CD4-positive, alpha-beta memory T cell (primary cell): ENCODE measurements around the gene ZNF23. TPM values are rescaled to one million over a fixed set of nuclear protein-coding genes. Genes with fewer than 3 reads are reported as not detected.
A peak's percentile ranks its signal among the peaks of the same experiment; 100 is the strongest.

Source experiments
- CTCF ChIA-PET: fragments of 350-600 bp; sonication (Branson Sonifier 250); formaldehyde crosslinking; loops from one replicate; lab custom pipeline; 2021; ENCODE audit warnings: inconsistent platforms; ENCODE audit not compliant: partially characterized antibody; lab: Charles Lee
- POLR2A ChIA-PET: fragments of 350-600 bp; sonication (Branson Sonifier 250); formaldehyde crosslinking; loops from one replicate; lab custom pipeline; 2021; ENCODE audit not compliant: partially characterized antibody; lab: Charles Lee
- DNase-seq, 5 donors: peaks; one replicate each; pipeline versions ENCODE4 v3.0.0 to v3.0.0-alpha.2; 2020 to 2022; ENCODE audit warnings: mixed read lengths in 1 of 5
- H3K27ac ChIP-seq: one replicate; pipeline ENCODE4 v1.7.0; 2013; ENCODE audit warnings: low read depth, low read length
- H3K27me3 ChIP-seq: 2 replicates; pipeline ENCODE4 v1.7.0; 2013; ENCODE audit warnings: mild to moderate bottlenecking, low read length, moderate library complexity; ENCODE audit not compliant: insufficient read depth
- H3K36me3 ChIP-seq: 2 replicates; pipeline ENCODE4 v1.7.0; 2013; ENCODE audit warnings: mild to moderate bottlenecking, low read length, moderate library complexity; ENCODE audit not compliant: insufficient read depth
- H3K4me1 ChIP-seq: 2 replicates; pipeline ENCODE4 v1.7.0; 2013; ENCODE audit warnings: mild to moderate bottlenecking, low read length, moderate library complexity; ENCODE audit not compliant: insufficient read depth
- H3K4me3 ChIP-seq, 2 donors: one replicate each; pipeline ENCODE4 v1.7.0; 2013; ENCODE audit warnings: low read length in 2 of 2, mild to moderate bottlenecking in 1 of 2
- H3K9me3 ChIP-seq, 2 donors: one replicate each; pipeline ENCODE4 v1.7.0; 2013; ENCODE audit warnings: low read length in 2 of 2, control low read depth in 1 of 2; ENCODE audit not compliant: control insufficient read depth in 1 of 2
- H3K27ac Mint-ChIP-seq, 7 donors: one replicate each; pipeline ENCODE4 v1.8.0; 2020 to 2021; ENCODE audit warnings: mixed read lengths in 7 of 7, mild to moderate bottlenecking in 6 of 7, inconsistent platforms in 3 of 7, moderate library complexity in 3 of 7
- H3K27me3 Mint-ChIP-seq, 2 donors: one replicate each; pipeline ENCODE4 v1.8.0; 2020 to 2021; ENCODE audit warnings: mixed read lengths in 2 of 2
- H3K36me3 Mint-ChIP-seq, 2 donors: one replicate each; pipeline ENCODE4 v1.8.0; 2020 to 2021; ENCODE audit warnings: mixed read lengths in 2 of 2, inconsistent platforms in 1 of 2, mild to moderate bottlenecking in 1 of 2
- H3K4me1 Mint-ChIP-seq, 4 donors: one replicate each; pipeline ENCODE4 v1.8.0; 2020 to 2021; ENCODE audit warnings: mixed read lengths in 4 of 4, mild to moderate bottlenecking in 1 of 4
- H3K4me3 Mint-ChIP-seq, 8 donors: one replicate each; pipeline ENCODE4 v1.8.0; 2020 to 2021; ENCODE audit warnings: mixed read lengths in 8 of 8, mild to moderate bottlenecking in 7 of 8, moderate library complexity in 6 of 8, inconsistent platforms in 3 of 8
- H3K9me3 Mint-ChIP-seq, 8 donors: one replicate each; pipeline ENCODE4 v1.8.0; 2020 to 2021; ENCODE audit warnings: mixed read lengths in 8 of 8, mild to moderate bottlenecking in 5 of 8, inconsistent platforms in 3 of 8, moderate library complexity in 1 of 8
- intact Hi-C: fragments of 100-400 bp; cut with micrococcal nuclease; formaldehyde crosslinking; loops from one replicate; pipeline ENCODE4 v1.15.1; 2023
- polyA plus RNA-seq, 2 donors: library from polyadenylated mRNA; unstranded; fragments of 300-500 nt; fragmentation: Illumina TruSeq; gene quantifications; one replicate each; pipeline ENCODE4 v1.2.3, GENCODE V29; 2021
- total RNA-seq, 2 experiments: library from RNA; stranded (reverse); gene quantifications; one replicate each; pipeline ENCODE4 v1.2.3, GENCODE V29; 2021

ZNF23 gene
- total and polyA plus RNA-seq, 4 experiments from 2014 or later: 5.5 to 16.2 (median 10.4) TPM

DNA sequence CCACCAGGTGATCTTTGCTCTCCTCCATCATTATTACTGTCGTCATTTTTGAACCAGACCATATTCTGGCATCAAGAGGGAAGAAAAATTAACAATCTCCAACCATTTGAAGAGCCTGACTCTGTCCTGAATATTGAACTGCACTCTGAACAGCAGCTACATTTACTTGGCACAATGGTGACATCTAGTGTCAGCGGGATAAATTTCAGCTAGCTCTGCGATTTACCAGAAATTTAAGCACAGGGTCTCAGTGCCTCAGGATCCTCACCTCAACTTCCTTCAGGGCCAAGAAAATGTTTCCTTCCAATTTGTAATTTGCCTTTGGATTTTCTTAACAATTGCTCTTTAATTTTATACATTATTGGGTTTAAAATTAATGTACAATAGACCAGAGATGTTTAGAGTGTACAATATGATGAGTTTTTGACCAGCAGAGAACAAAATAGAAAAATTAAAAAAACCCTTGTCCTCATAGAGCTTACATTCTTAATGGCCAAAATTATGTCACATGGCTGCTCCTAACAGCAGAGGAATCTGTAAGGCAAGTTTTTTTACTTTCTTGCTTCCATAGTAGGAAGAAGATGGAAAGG is 37.8 kb upstream of the ZNF23 start:
- Mint-ChIP-seq H3K27me3 (peaks cover 7 to 11% of the 10 kb centered on the region in 2 donors), H3K4me1 (no peaks in the 10 kb centered on the region), H3K4me3 (no peak overlapping the region), H3K36me3 (no peaks in the 10 kb centered on the region), H3K27ac (no peak overlapping the region), H3K9me3 (no peaks in the 10 kb centered on the region)
- intact Hi-C loops: loop anchor here (1.0 to 5.0 kb wide), 3 partner anchors 38 to 88 kb away; partner anchors contain the start of gene ZNF23
- no peak overlapping the region for H3K4me3 ChIP-seq
- no peaks in the 10 kb centered on the region for H3K27me3 ChIP-seq
- ChIA-PET POLR2A (interaction anchor here (0.6 to 1.2 kb wide), 2 partner anchors 87 to 234 kb away, joined by 3 read pairs; no protein-coding TSS in a partner anchor), CTCF (interaction anchor here (0.6 to 7.0 kb wide), 23 partner anchors 11 to 729 kb away, joined by 3 to 183 read pairs (median 3); partner anchors contain the start of genes ZNF19 and ZNF23)
- H3K9me3 ChIP-seq: no peaks in the 10 kb centered on the region
- peak; percentile 50 to 64 (median 56) for DNase-seq
- no peaks in the 10 kb centered on the region for H3K4me1 ChIP-seq
- H3K27ac ChIP-seq: no peak overlapping the region
- no peaks in the 10 kb centered on the region for H3K36me3 ChIP-seq

DNA sequence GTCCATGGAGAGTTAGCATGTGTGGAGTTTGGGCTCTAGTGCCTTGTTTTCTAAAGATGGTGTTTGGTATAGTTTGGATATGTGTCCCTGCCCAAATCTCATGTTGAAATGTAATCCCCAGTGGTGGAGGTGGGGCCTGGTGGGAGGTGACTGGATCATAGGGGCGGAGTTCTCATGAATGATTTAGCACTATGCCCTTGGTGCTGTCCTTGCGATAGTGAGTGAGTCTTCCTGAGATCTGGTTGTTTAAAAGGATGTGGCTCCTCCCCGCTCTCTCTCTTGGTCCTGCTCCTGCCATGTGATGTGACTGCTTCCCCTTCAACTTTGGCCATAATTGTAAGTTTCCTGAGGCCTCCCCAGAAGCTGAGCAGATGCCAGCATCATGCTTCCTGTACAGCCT is 36.0 kb upstream of the ZNF23 start:
- Mint-ChIP-seq H3K4me3 (no peak overlapping the region), H3K36me3 (no peaks in the 10 kb centered on the region), H3K4me1 (no peaks in the 10 kb centered on the region), H3K9me3 (no peaks in the 10 kb centered on the region), H3K27ac (no peak overlapping the region), H3K27me3 (peaks cover 7% of the 10 kb centered on the region in 2 donors)
- no peak for DNase-seq
- H3K27me3 ChIP-seq: no peaks in the 10 kb centered on the region
- H3K4me1 ChIP-seq: no peaks in the 10 kb centered on the region
- H3K4me3 ChIP-seq: no peak overlapping the region
- no peaks in the 10 kb centered on the region for H3K9me3 ChIP-seq
- CTCF ChIA-PET: interaction anchor here (1.0 to 7.0 kb wide), 8 partner anchors 9 to 94 kb away, joined by 3 to 183 read pairs (median 6); partner anchors contain the start of gene ZNF19
- no peak overlapping the region for H3K27ac ChIP-seq
- POLR2A ChIA-PET: no interaction called here
- intact Hi-C loops: loop anchor here (5.0 kb wide), 2 partner anchors 36 to 51 kb away; partner anchors contain the start of gene ZNF23
- H3K36me3 ChIP-seq: no peaks in the 10 kb centered on the region

DNA sequence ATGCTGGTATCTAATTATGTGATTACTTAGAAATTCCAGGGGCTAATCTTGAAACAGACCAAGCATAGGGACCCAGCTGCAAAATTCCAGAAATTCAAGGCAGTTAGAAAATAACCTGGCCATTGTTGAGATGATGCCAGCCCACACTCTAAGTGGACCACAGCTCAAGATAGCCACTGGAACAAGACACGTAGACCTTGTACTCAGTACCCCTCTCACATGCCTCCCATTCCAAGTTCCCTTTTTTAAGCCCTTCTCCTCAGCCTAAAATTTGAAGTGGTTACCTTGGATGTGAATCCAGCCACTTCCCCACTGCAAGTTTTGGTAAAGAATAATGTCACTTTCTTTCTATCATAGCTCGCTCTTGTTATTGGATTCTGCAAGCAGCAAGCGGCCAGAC is 31.2 kb upstream of the ZNF23 start:
- no peak overlapping the region for H3K27ac ChIP-seq
- Mint-ChIP-seq H3K27me3 (peaks cover 0 to 4% of the 10 kb centered on the region in 2 donors), H3K36me3 (no peaks in the 10 kb centered on the region), H3K9me3 (no peaks in the 10 kb centered on the region), H3K27ac (no peak overlapping the region), H3K4me1 (no peaks in the 10 kb centered on the region), H3K4me3 (no peak overlapping the region)
- no peaks in the 10 kb centered on the region for H3K27me3 ChIP-seq
- intact Hi-C loops: no loop called here
- no peaks in the 10 kb centered on the region for H3K9me3 ChIP-seq
- CTCF ChIA-PET: no interaction called here
- H3K36me3 ChIP-seq: no peaks in the 10 kb centered on the region
- POLR2A ChIA-PET: no interaction called here
- no peak for DNase-seq
- no peak overlapping the region for H3K4me3 ChIP-seq
- H3K4me1 ChIP-seq: no peaks in the 10 kb centered on the region

DNA sequence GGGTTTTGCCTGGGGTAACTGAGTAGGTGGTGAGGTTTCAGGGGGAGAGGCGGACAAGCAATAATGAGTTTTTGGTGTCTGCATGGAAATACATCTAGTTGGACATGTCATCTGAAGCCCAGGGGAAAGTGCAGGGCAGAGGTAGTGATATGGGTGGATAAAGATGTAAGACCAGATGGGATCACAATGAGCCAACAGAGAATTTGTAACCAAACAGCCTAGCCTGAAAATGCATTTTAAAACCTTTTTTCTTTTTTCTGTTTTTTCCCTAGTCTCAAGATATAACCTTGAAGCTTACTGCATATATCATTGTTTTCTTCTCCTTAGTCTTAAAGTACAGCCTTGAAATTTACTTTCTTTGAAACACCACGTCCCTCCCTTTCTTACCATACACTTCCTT is 30.7 kb upstream of the ZNF23 start:
- DNase-seq: no peak
- Mint-ChIP-seq H3K4me3 (no peak overlapping the region), H3K27me3 (peaks cover 0 to 4% of the 10 kb centered on the region in 2 donors), H3K27ac (no peak overlapping the region), H3K36me3 (no peaks in the 10 kb centered on the region), H3K9me3 (no peaks in the 10 kb centered on the region), H3K4me1 (no peaks in the 10 kb centered on the region)
- ChIA-PET CTCF (no interaction called here), POLR2A (no interaction called here)
- intact Hi-C loops: no loop called here
- H3K4me3 ChIP-seq: no peak overlapping the region
- no peaks in the 10 kb centered on the region for H3K27me3 ChIP-seq
- no peaks in the 10 kb centered on the region for H3K36me3 ChIP-seq
- H3K9me3 ChIP-seq: no peaks in the 10 kb centered on the region
- H3K4me1 ChIP-seq: no peaks in the 10 kb centered on the region
- H3K27ac ChIP-seq: no peak overlapping the region

DNA sequence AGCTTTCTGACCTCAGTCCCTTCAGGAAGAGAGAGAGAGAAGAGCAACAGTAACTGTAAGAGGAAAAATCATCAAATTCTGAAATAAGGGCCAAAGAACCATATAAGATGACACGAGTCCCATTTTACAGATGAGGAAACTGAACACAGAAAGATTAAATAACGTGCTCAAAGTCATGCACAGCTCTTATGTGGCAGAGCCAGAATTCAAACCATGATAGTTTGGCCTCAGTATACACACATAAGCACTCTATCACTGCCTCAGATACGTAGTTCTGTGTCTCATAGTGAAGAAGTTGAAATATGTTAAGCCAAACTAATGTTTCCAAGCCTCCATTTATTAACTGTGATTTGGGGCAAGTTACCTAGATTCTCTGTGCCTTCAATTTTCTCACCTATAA is 29.0 kb upstream of the ZNF23 start:
- no peaks in the 10 kb centered on the region for H3K9me3 ChIP-seq
- Mint-ChIP-seq H3K27ac (no peak overlapping the region), H3K27me3 (peaks cover 0 to 4% of the 10 kb centered on the region in 2 donors), H3K4me1 (no peaks in the 10 kb centered on the region), H3K9me3 (no peaks in the 10 kb centered on the region), H3K4me3 (no peak overlapping the region), H3K36me3 (peaks cover 0 to 3% of the 10 kb centered on the region in 2 donors)
- H3K36me3 ChIP-seq: no peaks in the 10 kb centered on the region
- ChIA-PET POLR2A (no interaction called here), CTCF (interaction anchor here (1.1 kb wide), 1 partner anchor 120 kb away, joined by 3 read pairs; no protein-coding TSS in a partner anchor)
- H3K27me3 ChIP-seq: no peaks in the 10 kb centered on the region
- H3K4me3 ChIP-seq: no peak overlapping the region
- intact Hi-C loops: no loop called here
- no peaks in the 10 kb centered on the region for H3K4me1 ChIP-seq
- H3K27ac ChIP-seq: no peak overlapping the region
- DNase-seq: no peak

DNA sequence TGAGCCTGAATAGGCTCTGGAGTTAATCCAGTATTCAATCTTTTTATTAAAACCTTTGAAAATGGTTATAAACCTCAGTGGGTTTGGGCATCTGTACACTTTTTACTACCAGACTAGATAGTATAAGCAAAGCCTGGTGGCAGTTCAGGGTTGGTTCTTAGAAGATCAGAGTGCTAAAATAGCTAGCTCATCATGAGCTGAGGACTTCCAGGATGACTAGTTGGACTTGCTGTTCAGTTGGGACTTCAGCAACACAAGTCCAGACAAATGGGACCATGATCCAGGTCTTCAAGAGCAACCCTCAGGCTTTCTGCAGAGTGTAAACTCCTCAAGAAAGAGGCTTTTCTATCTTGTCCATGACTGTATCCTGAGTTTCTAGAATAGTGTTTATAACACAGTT is 28.3 kb upstream of the ZNF23 start:
- Histone ChIP-seq H3K36me3 (no peaks in the 10 kb centered on the region), H3K4me1 (no peaks in the 10 kb centered on the region), H3K9me3 (no peaks in the 10 kb centered on the region), H3K27ac (no peak overlapping the region), H3K27me3 (no peaks in the 10 kb centered on the region), H3K4me3 (no peak overlapping the region)
- CTCF ChIA-PET: interaction anchor here (1.3 to 1.9 kb wide), 3 partner anchors 9 to 36 kb away, joined by 3 to 9 read pairs (median 6); no protein-coding TSS in a partner anchor
- H3K27me3 Mint-ChIP-seq: peaks cover 0 to 4% of the 10 kb centered on the region in 2 donors
- no peak for DNase-seq
- H3K36me3 Mint-ChIP-seq: peaks cover 0 to 3% of the 10 kb centered on the region in 2 donors
- no peaks in the 10 kb centered on the region for H3K9me3 Mint-ChIP-seq
- peaks cover 0 to 4% (median under 1%) of the 10 kb centered on the region in 4 donors for H3K4me1 Mint-ChIP-seq
- POLR2A ChIA-PET: interaction anchor here (0.6 kb wide), 1 partner anchor 185 kb away, joined by 3 read pairs; no protein-coding TSS in a partner anchor
- intact Hi-C loops: no loop called here
- no peak overlapping the region for H3K27ac Mint-ChIP-seq
- no peak overlapping the region for H3K4me3 Mint-ChIP-seq

DNA sequence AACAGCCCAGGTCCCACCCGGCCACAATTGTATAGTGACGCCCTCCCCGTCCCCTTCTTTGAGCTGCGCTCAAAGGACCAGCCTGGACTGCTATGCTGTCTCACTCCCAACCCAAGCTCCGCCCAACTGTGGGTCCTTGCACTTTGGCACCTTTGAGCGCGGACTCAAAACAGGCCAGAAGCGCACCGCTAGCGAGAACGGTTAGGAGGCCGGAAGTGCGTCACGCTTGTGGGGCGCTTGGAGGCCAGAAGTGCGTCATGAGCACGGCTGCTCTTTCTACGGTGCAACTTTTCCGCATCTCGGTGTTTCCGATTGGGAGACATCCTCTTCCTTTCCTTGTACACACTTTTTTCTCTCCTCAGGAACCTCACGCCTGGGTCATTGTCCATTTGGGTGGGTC is 27.1 kb upstream of the ZNF23 start, which contains the start of gene ZNF19:
Gene ZNF19 (minus strand): TSS at position 203 of the 400 bp plus-strand sequence. CDS start 7,210 bp downstream, outside the sequence.
- Histone ChIP-seq H3K4me3 (no peak within 1 kb of the TSS), H3K36me3 (no peaks in the 10 kb centered on the region), H3K4me1 (peaks cover 4% of the 10 kb centered on the region), H3K9me3 (no peaks in the 10 kb centered on the region), H3K27me3 (no peaks in the 10 kb centered on the region), H3K27ac (no peak within 1 kb of the TSS)
- Mint-ChIP-seq H3K36me3 (peaks cover 0 to 3% of the 10 kb centered on the region in 2 donors), H3K4me3 (no peak within 1 kb of the TSS), H3K27ac (no peak within 1 kb of the TSS), H3K9me3 (no peaks in the 10 kb centered on the region), H3K27me3 (peaks cover 0 to 4% of the 10 kb centered on the region in 2 donors), H3K4me1 (peaks cover 6 to 11% (median 7%) of the 10 kb centered on the region in 4 donors)
- ChIA-PET POLR2A (interaction anchor here (1.3 kb wide), 1 partner anchor 27 kb away, joined by 5 read pairs; the partner anchor contains the start of gene ZNF23), CTCF (interaction anchor here (1.3 to 1.9 kb wide), 3 partner anchors 10 to 35 kb away, joined by 3 to 9 read pairs (median 6); no protein-coding TSS in a partner anchor)
- intact Hi-C loops: no loop called here
- DNase-seq: no peak
